K562 (cell line): ENCODE data around the gene PRL. TPM values are rescaled to one million over a fixed set of nuclear protein-coding genes. Genes with fewer than 3 reads are reported as not detected.

Experiments
- CBX3 ChIP-seq, 2 experiments: IDR thresholded peaks; 1 replicate in 1 of 2; 2 replicates in 1 of 2; pipeline ENCODE4 v1.6.1; 2012; ENCODE audit warnings: inconsistent platforms in 2 of 2, low read length in 2 of 2, borderline replicate concordance in 1 of 2, control low read depth in 1 of 2
- EWSR1 ChIP-seq: fragments of 450-650 bp; IDR thresholded peaks from 2 replicates; pipeline ENCODE4 v1.6.1; 2018; ENCODE audit warnings: borderline replicate concordance, mild to moderate bottlenecking, low read depth, moderate library complexity; ENCODE audit not compliant: partially characterized antibody
- SRSF3 ChIP-seq: fragments of 200-400 bp; formaldehyde crosslinking; IDR thresholded peaks from 2 replicates; pipeline ENCODE4 v1.6.1; 2016; ENCODE audit warnings: mild to moderate bottlenecking, low read length, moderate library complexity; ENCODE audit not compliant: insufficient read depth
- SRSF7 ChIP-seq: fragments of 200-400 bp; formaldehyde crosslinking; optimal IDR thresholded peaks from 2 replicates; pipeline ENCODE3; 2017; ENCODE audit warnings: mild to moderate bottlenecking, low read depth, low read length
- TAL1 ChIP-seq: fragments of 450-650 bp; IDR thresholded peaks from 2 replicates; pipeline ENCODE4 v1.6.1; 2016; ENCODE audit warnings: mild to moderate bottlenecking
- ZFP30 ChIP-seq: fragments of 250-450 bp; sonication (Bioruptor Pico); IDR thresholded peaks from 2 replicates; pipeline ENCODE4 v1.8.0; 2022; ENCODE audit warnings: moderate library complexity, mild to moderate bottlenecking, inconsistent platforms, borderline replicate concordance
- polyA plus RNA-seq, 8 experiments: library from polyadenylated mRNA; depleted of rRNA in 4 of 8; stranded (reverse) in 5 of 8; unstranded in 3 of 8; fragments of >200 nt; fragmentation: Nextera tagmentation in 2 of 8; fragmentation: Illumina TruSeq in 1 of 8; extraction: Ambion mirVana in 2 of 8; extraction: Trizol in 1 of 8; gene quantifications; 2 replicates each; pipeline versions ENCODE4 v1.2.1 to v1.2.3, GENCODE V29; 2011 to 2014; ENCODE audit warnings: inconsistent platforms in 1 of 8, missing spikeins in 1 of 8
- total RNA-seq, 7 experiments: library from RNA; depleted of rRNA in 6 of 7; stranded (reverse); fragments of >200 nt in 6 of 7; fragmentation: Illumina TruSeq in 2 of 7; extraction: Trizol in 2 of 7; gene quantifications; 2 replicates each; pipeline versions ENCODE4 v1.2.1 to v1.2.3, GENCODE V29; 2011 to 2021; ENCODE audit warnings: low replicate concordance in 1 of 7
- TF ChIP-seq, protein P1 (sequence below): sonication (generic); formaldehyde crosslinking; IDR thresholded peaks from 2 replicates; pipeline ENCODE4 v1.8.0; 2022; ENCODE audit warnings: mild to moderate bottlenecking, missing genetic modification reagents
- TF ChIP-seq, protein P2 (sequence below), 2 experiments: IDR thresholded peaks in 1 of 2; conservative IDR thresholded peaks in 1 of 2; 2 replicates each; pipeline ENCODE4 v1.6.1; 2016; ENCODE audit warnings: low read depth in 2 of 2, mild to moderate bottlenecking in 1 of 2, missing compliant biosample characterization in 1 of 2, missing genetic modification characterization in 1 of 2, moderate library complexity in 1 of 2
- TF ChIP-seq, protein P3 (sequence below), 2 experiments: fragments of 200-800 bp in 1 of 2; sonication (Bioruptor generic) in 1 of 2; sonication (generic) in 1 of 2; formaldehyde crosslinking in 1 of 2; IDR thresholded peaks in 1 of 2; conservative IDR thresholded peaks in 1 of 2; 2 replicates each; pipeline versions ENCODE4 v1.5.0 to v1.6.1; 2016 to 2020; ENCODE audit warnings: missing compliant biosample characterization in 1 of 2, missing genetic modification characterization in 1 of 2, missing genetic modification reagents in 1 of 2

Gene PRL
- total and polyA plus RNA-seq, 9 of the 15 experiments (the other 6 are each of a cell fraction or from before 2014, with no cell fraction given), result not detected

DNA sequence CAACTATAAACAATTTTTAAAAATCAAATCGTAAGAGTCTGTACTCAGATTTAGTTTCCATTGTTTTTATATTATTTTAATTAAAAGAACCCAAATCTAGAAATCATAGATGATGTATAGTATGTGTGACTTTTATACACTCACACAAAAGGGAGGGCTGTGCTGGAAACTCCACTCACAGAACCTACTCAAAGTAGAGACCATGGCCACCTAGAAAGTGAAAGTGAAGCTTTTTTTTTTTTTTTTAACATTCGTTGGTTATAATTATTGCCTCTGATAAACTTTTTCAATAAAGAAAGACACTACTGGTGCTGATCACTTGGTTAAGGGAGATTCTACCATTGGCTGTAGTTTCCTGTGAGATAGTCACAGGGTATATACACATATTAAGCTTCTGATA lies 37.9 kb upstream of the PRL start (continued):
- TF ChIP-seq, protein P1, sequence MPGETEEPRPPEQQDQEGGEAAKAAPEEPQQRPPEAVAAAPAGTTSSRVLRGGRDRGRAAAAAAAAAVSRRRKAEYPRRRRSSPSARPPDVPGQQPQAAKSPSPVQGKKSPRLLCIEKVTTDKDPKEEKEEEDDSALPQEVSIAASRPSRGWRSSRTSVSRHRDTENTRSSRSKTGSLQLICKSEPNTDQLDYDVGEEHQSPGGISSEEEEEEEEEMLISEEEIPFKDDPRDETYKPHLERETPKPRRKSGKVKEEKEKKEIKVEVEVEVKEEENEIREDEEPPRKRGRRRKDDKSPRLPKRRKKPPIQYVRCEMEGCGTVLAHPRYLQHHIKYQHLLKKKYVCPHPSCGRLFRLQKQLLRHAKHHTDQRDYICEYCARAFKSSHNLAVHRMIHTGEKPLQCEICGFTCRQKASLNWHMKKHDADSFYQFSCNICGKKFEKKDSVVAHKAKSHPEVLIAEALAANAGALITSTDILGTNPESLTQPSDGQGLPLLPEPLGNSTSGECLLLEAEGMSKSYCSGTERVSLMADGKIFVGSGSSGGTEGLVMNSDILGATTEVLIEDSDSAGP (CRISPR knock-in tag), result no peak
- TF ChIP-seq TAL1 (no peak), ZFP30 (CRISPR knock-in tag) (no peak), EWSR1 (no peak), SRSF3 (no peak), SRSF7 (no peak), CBX3 (IDR thresholded peaks at IDR 0.05; ENCODE audit: borderline replicate concordance in 1 of 2, low read length in 2 of 2) (no peak)
- TF ChIP-seq, protein P2, sequence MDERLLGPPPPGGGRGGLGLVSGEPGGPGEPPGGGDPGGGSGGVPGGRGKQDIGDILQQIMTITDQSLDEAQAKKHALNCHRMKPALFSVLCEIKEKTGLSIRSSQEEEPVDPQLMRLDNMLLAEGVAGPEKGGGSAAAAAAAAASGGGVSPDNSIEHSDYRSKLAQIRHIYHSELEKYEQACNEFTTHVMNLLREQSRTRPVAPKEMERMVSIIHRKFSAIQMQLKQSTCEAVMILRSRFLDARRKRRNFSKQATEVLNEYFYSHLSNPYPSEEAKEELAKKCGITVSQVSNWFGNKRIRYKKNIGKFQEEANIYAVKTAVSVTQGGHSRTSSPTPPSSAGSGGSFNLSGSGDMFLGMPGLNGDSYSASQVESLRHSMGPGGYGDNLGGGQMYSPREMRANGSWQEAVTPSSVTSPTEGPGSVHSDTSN (CRISPR knock-in tag; IDR thresholded peaks at IDR 0.05; ENCODE audit: low read depth), result no peak
- TF ChIP-seq, protein P2 (tag; conservative IDR thresholded peaks at IDR 0.05; ENCODE audit: low read depth), result no peak
- TF ChIP-seq, protein P3, sequence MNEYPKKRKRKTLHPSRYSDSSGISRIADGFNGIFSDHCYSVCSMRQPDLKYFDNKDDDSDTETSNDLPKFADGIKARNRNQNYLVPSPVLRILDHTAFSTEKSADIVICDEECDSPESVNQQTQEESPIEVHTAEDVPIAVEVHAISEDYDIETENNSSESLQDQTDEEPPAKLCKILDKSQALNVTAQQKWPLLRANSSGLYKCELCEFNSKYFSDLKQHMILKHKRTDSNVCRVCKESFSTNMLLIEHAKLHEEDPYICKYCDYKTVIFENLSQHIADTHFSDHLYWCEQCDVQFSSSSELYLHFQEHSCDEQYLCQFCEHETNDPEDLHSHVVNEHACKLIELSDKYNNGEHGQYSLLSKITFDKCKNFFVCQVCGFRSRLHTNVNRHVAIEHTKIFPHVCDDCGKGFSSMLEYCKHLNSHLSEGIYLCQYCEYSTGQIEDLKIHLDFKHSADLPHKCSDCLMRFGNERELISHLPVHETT (CRISPR knock-in tag; conservative IDR thresholded peaks at IDR 0.05 in 1 of 2, IDR thresholded peaks at IDR 0.05 in 1 of 2), result no peak
- TF ChIP-seq, all 486 proteins: peak for 0
